GM19468 (cell line): ENCODE data around the gene SURF2.

ENCODE experiments used
- ATAC-seq: cut with Tn5 transposase; IDR thresholded peaks from one replicate; pipeline ENCODE4 v1.9.1; 2021; ENCODE audit warnings: mild to moderate bottlenecking, moderate library complexity, moderate number of reproducible peaks; ENCODE audit not compliant: unreplicated experiment; ENCODE audit errors: extremely low read depth

SURF2 gene

GRCh38 chr9:133394687-133395271, 38.4 kb downstream of the SURF2 start:
- ATAC-seq = no peak

DNA sequence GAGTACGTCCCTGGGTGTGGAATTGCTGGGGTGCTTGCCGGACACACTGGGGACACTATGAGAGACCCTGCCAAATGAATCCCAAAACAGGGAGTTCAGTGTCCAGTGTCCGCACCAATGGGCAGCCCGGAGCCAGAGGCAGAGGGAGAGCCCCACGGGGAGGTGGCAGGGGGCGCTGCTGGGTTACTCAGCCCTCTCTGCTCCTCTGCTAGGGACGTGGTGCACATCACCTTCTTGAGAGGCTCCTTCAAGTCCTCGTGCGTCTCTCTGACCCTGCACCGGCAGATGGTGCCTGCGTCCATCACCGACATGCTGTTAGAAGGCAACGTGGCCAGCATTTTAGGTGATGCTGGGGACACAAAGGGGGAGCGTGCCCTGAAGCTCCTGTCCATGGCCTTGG, 40.6 kb downstream of the SURF2 start:
- no peak for ATAC-seq

GRCh38 chr9:133397370-133397769, 41.0 kb downstream of the SURF2 start:
- ATAC-seq = no peak

GRCh38 chr9:133397895-133398294, 41.5 kb downstream of the SURF2 start:
- ATAC-seq = no peak

- ATAC-seq = no peak
Measured at GRCh38 chr9:133400292-133400691, 43.9 kb downstream of the SURF2 start.

GRCh38 chr9:133401588-133401987, 45.2 kb downstream of the SURF2 start:
- ATAC-seq = no peak

- ATAC-seq = no peak
Measured at GRCh38 chr9:133402689-133403088, 46.3 kb downstream of the SURF2 start.

- no peak for ATAC-seq
Measured at GRCh38 chr9:133403766-133404453, 47.6 kb downstream of the SURF2 start.

DNA sequence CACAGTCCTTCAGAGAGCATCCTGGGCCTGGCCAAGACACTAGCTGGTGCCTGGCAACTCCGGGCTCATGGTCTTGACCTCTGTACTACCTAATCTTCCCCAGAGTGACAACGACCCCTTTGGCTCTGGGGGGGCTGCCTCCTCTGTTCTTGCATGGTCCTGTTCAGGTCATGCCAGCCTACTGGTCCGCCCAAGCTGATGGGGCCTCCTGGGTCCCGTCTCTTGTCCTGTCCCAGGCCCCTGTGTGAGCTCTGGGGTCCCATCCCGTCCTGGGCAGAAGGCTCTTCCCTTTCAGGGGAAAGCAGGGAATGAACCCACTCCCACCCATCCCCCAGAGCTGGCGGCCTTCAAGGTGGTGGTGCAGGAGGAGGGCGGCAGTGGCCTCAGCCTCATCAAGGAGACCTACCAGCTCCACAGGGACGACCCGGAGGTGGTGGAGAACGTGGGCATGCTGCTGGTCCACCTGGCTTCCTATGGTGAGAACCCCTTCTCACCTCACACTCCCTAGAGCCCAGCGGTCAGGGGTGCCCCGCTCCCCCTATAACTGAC, 48.2 kb downstream of the SURF2 start:
- no peak for ATAC-seq

- no peak for ATAC-seq
Measured at GRCh38 chr9:133405508-133406438, 49.4 kb downstream of the SURF2 start.

DNA sequence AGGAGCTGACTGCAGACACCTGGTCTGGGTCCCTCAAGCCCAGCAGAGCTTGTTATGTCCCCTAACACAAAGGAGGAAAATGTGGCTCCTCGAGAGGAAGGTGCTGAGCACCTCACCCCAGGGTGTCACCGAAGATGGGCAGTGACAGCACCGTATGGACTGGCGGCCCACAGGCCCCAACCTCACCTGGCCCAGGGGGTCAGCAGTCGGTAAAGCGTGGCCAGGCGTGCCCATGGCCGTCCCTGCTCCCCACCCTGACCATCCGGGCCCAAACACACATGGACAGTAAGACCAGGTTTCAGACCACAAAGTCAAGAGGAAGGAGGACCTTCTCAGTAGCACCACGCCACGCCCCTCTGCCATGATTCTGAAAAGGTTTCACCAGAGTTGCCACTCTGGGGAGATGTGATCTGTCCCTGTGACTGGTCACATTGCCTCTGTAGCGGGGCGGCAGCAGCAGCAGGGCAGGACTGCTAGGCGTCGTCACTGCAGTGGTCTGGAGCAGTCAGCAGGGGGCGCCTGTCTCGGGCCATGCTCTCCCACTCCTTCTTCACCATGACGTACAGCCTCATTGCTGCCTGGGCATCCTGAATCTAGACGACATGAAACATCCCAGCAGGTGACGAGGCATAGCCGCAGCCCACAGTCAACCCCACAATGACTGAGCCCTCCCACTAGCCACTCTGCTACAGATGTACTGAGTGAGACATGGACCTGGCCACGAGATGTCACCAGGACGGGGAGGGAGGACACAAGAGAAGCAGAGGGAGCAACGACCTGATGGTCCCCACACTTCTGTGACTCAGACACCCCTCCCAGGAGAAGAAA, 50.3 kb downstream of the SURF2 start:
- ATAC-seq = no peak

GRCh38 chr9:133408042-133408441, 51.7 kb downstream of the SURF2 start:
- no peak for ATAC-seq
